BLaER1 (cell line): Measurements from ENCODE around the gene PRRT2.
"Not testable (repeated sequence)": the region's sequence is repeated elsewhere in the genome, so short reads cannot be mapped to it uniquely, and the experiment has no call there.

Experiments used
- H3K27ac ChIP-seq: shearing (Covaris generic); formaldehyde crosslinking; 2 replicates; pipeline ENCODE4 v1.8.1; 2022
- H3K27me3 ChIP-seq: shearing (Covaris generic); formaldehyde crosslinking; 2 replicates; pipeline ENCODE4 v1.8.1; 2022
- H3K36me3 ChIP-seq: shearing (Covaris generic); formaldehyde crosslinking; 2 replicates; pipeline ENCODE4 v1.8.1; 2022
- H3K4me1 ChIP-seq: shearing (Covaris generic); formaldehyde crosslinking; 2 replicates; pipeline ENCODE4 v1.8.1; 2022
- H3K4me2 ChIP-seq: shearing (Covaris generic); formaldehyde crosslinking; 2 replicates; pipeline ENCODE4 v1.8.1; 2022
- H3K4me3 ChIP-seq: shearing (Covaris generic); formaldehyde crosslinking; 2 replicates; pipeline ENCODE4 v1.8.1; 2022
- H3K9ac ChIP-seq: shearing (Covaris generic); formaldehyde crosslinking; 2 replicates; pipeline ENCODE4 v1.8.1; 2022
- H3K9me3 ChIP-seq: shearing (Covaris generic); formaldehyde crosslinking; 2 replicates; pipeline ENCODE4 v1.8.1; 2022
- H4K20me1 ChIP-seq: shearing (Covaris generic); formaldehyde crosslinking; 2 replicates; pipeline ENCODE4 v1.8.1; 2022
- Cebpa-rat ChIP-seq: shearing (Covaris generic); IDR thresholded peaks from 2 replicates; pipeline ENCODE4 v1.8.1; 2022

Gene PRRT2

DNA sequence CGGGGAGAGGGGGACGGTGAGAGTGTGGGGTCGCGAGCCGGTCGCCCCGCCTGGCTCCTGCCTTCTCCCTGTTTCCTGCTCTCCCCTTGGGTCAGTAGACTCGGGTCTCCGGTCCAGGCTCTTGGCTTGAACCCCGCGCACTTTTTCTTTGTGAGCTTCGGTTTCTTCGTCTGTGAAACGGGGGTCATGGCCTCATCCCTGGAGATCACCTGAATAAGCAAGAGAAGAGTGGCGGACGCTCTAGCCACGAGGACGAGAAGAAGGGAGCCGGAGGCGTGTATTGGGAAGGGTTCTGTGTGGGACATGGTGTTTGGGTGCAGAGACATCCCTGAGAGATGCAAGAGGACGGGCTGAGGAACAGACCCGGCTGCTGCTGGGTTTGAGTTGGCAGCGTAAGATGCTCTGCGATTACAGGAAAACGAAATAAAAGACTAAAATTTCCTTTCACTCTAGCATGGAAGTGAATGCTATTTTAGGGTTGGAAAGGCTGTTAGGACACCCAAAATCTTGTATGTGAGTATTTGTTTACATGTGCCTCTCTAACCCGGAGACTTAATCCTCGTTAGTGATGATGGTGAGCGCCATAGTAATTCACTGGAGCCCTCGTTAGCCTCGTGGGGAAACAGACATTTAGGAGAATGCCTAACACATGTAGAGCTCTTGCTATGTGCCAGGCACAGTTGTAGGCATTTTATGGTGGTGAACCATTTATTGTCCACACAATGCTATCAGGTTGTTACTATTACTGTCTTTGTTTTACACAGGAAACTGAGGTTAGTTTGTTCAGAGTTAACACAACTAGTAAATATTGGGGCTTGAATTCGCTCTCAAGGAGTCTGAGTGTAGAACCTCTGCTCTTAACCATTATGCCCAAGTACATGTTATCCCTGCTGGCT is 20.8 kb upstream of the PRRT2 start:
- Histone ChIP-seq H3K4me2 (peak overlapping the region; percentile 73), H3K27me3 (no peaks in the 10 kb centered on the region), H3K36me3 (peaks cover 36% of the 10 kb centered on the region), H3K27ac (peak overlapping the region; percentile 90), H3K4me1 (peaks cover 33% of the 10 kb centered on the region), H3K9me3 (no peaks in the 10 kb centered on the region), H3K4me3 (peak overlapping the region; percentile 90), H4K20me1 (peaks cover 18% of the 10 kb centered on the region; the same call in 1 of the 2 replicates), H3K9ac (peak overlapping the region; percentile 93)
- TF ChIP-seq Cebpa-rat, result no peak

DNA sequence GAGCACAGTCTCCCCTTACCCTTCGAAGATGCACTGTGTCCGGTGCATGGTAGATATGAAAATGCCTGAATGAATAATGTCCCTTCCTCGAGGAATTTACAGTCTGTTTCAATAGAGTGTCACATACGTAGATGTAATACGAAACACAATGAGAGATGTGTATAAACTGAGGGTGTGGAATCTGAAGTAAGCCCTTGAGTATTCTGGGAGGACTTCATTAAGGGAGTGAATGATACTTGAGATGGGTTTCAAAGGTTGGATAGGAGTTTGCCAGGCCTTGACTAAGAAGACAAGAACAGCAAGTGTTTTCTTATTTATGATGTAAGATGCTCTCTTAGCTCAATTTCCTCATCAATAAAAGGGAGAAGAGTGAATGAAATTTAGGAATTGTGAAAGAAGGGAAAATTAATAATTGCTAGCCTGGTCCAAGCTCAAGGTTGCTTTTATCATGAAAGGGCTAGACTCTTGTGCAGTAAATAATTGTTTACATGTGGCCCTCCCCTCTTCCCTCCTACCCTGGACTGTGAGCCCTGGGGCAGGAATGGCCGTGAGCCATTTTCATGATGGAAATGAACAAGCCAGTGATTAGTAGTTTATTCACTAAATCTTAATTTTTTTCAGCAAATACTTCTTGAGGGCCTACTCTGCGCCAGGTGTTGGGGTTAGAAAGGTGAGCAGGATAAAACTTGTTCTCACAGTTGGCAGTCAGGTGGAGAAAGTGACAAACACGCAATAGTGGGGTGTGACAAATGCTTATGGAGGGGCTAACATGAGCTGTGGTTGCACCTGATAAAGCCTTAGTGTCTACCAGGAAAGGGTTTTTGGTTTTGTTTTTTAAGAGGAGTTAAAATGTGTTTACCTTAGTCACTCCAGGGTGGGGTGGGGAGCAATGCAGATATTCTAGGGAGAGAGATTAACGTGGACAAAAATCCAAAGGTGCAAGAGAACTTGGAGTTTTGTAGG is 19.9 kb upstream of the PRRT2 start:
- H3K9ac ChIP-seq, result peak overlapping the region; percentile 93
- TF ChIP-seq Cebpa-rat, result no peak
- H3K9me3 ChIP-seq, result no peaks in the 10 kb centered on the region
- peak overlapping the region; percentile 73 for H3K4me2 ChIP-seq
- H3K4me3 ChIP-seq, result peak overlapping the region; percentile 90
- H3K27ac ChIP-seq, result peak overlapping the region; percentile 90; the same call in 1 of the 2 replicates
- peaks cover 33% of the 10 kb centered on the region for H3K4me1 ChIP-seq
- H3K27me3 ChIP-seq, result no peaks in the 10 kb centered on the region
- H4K20me1 ChIP-seq, result peaks cover 27% of the 10 kb centered on the region
- peaks cover 45% of the 10 kb centered on the region for H3K36me3 ChIP-seq

DNA sequence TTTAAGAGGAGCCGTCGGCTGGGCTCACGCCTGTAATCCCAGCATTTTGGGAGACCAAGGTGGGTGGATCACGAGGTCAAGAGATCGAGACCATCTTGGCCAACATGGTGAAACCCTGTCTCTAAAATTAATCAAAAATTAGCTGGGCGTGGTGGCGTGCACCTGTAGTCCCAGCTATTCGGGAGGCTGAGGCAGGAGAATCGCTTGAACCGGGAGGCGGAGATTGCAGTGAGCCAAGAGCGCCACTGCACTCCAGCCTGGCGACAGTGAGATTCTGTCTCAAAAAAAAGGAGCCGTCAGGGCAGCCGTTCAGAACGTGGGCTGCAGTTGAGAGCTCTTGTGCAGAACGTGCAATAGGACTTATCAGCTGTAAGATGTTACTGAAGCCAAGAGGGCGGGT is 18.8 kb upstream of the PRRT2 start:
- peak overlapping the region; percentile 73; the same call in 1 of the 2 replicates for H3K4me2 ChIP-seq
- H3K36me3 ChIP-seq, result peaks cover 55% of the 10 kb centered on the region
- not testable (repeated sequence) for H3K4me3 ChIP-seq, H3K9ac ChIP-seq, H3K27ac ChIP-seq, H3K27me3 ChIP-seq, H3K9me3 ChIP-seq
- H4K20me1 ChIP-seq, result peaks cover 29% of the 10 kb centered on the region
- H3K4me1 ChIP-seq, result peaks cover 33% of the 10 kb centered on the region

- Histone ChIP-seq H3K9me3 (no peaks in the 10 kb centered on the region), H3K9ac (peak overlapping the region; percentile 3; the same call in 1 of the 2 replicates), H4K20me1 (peaks cover 29% of the 10 kb centered on the region), H3K36me3 (peaks cover 67% of the 10 kb centered on the region), H3K27me3 (no peaks in the 10 kb centered on the region), H3K27ac (no peak overlapping the region), H3K4me1 (peaks cover 33% of the 10 kb centered on the region), H3K4me3 (no peak overlapping the region), H3K4me2 (no peak overlapping the region)
- TF ChIP-seq Cebpa-rat, result no peak
These were observed 17.7 kb upstream of the PRRT2 start for GRCh38 chr16:29794231-29794710.

GRCh38 chr16:29802416-29802935 is 9.5 kb upstream of the PRRT2 start:
- Histone ChIP-seq H3K27ac (0 out of 2 replicates have a peak overlapping the region, but pooled peaks have one; percentile 35), H3K9me3 (no peaks in the 10 kb centered on the region), H3K4me2 (peak overlapping the region; percentile 89; the same call in 1 of the 2 replicates), H3K9ac (peak overlapping the region; percentile 90), H3K4me1 (peaks cover 29% of the 10 kb centered on the region), H4K20me1 (no peaks in the 10 kb centered on the region), H3K36me3 (peaks cover 64% of the 10 kb centered on the region), H3K27me3 (no peaks in the 10 kb centered on the region), H3K4me3 (no peak overlapping the region)
- TF ChIP-seq Cebpa-rat, result no peak

GRCh38 chr16:29804020-29804419 is 8.0 kb upstream of the PRRT2 start:
- Histone ChIP-seq H3K4me2 (peak overlapping the region; percentile 89), H3K36me3 (peaks cover 55% of the 10 kb centered on the region), H3K9me3 (no peaks in the 10 kb centered on the region), H3K9ac (peak overlapping the region; percentile 90), H4K20me1 (peaks cover 11% of the 10 kb centered on the region), H3K27me3 (no peaks in the 10 kb centered on the region), H3K4me3 (peak overlapping the region; percentile 75), H3K4me1 (peaks cover 35% of the 10 kb centered on the region), H3K27ac (peak overlapping the region; percentile 93)
- no peak for TF ChIP-seq Cebpa-rat

DNA sequence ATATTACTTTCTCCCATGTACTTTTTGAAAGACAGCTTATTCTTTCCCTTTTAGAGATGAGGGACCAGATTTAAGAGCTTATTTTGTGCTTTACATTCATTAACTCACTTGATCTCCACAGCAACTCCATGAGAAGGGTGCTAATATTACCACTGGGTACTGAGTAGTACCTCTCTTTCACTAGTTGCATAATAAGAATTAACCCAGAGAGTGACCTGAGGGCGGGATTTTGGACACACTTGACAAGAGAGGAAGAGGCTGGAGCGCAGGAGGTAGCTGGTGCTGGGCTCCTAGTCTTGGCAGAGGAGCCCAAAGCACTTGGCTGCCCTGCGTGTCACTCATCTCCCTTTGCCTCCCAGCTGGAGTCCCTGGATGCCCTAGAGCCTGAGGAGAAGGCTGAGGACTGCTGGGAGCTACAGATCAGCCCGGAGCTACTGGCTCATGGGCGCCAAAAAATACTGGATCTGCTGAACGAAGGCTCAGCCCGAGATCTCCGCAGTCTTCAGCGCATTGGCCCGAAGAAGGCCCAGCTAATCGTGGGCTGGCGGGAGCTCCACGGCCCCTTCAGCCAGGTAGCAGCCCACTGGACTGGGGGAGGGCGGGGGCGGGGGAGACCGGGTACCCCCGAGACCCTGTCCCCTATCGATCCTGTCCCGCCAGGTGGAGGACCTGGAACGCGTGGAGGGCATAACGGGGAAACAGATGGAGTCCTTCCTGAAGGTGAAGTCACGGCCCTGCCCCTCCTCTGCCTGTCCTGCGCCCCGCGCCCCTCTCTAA is 7.3 kb upstream of the PRRT2 start:
- no peak for TF ChIP-seq Cebpa-rat
- H3K4me1 ChIP-seq, result peaks cover 40% of the 10 kb centered on the region
- H4K20me1 ChIP-seq, result peaks cover 16% of the 10 kb centered on the region
- peak overlapping the region; percentile 93 for H3K27ac ChIP-seq
- peak overlapping the region; percentile 89 for H3K4me2 ChIP-seq
- peak overlapping the region; percentile 90 for H3K9ac ChIP-seq
- peaks cover 53% of the 10 kb centered on the region for H3K36me3 ChIP-seq
- H3K9me3 ChIP-seq, result no peaks in the 10 kb centered on the region
- no peaks in the 10 kb centered on the region for H3K27me3 ChIP-seq
- peak overlapping the region; percentile 75 for H3K4me3 ChIP-seq

GRCh38 chr16:29805232-29806098 is 6.5 kb upstream of the PRRT2 start:
- H3K4me1 ChIP-seq, result peaks cover 48% of the 10 kb centered on the region

More at GRCh38 chr16:29805232-29806098, 6.5 kb upstream of the PRRT2 start:
- Histone ChIP-seq H3K9me3 (no peaks in the 10 kb centered on the region), H3K27me3 (no peaks in the 10 kb centered on the region), H3K36me3 (peaks cover 53% of the 10 kb centered on the region), H3K4me3 (peak overlapping the region; percentile 75), H3K9ac (peak overlapping the region; percentile 90), H3K4me2 (peak overlapping the region; percentile 89), H4K20me1 (peaks cover 24% of the 10 kb centered on the region), H3K27ac (peak overlapping the region; percentile 93)
- no peak for TF ChIP-seq Cebpa-rat
